Progenitor cell of endocrine pancreas (in vitro differentiated cells): Measurements from ENCODE around the gene PC. TPM values are rescaled to one million over a fixed set of nuclear protein-coding genes. Genes with fewer than 3 reads are reported as not detected.

ENCODE experiments used
- DNase-seq: peaks from one replicate; pipeline ENCODE4 v3.0.0; 2021; ENCODE audit warnings: low spot score; ENCODE audit not compliant: unreplicated experiment
- H3K27ac Mint-ChIP-seq: 2 replicates; pipeline ENCODE4 v1.8.0; 2021; ENCODE audit warnings: mild to moderate bottlenecking, moderate library complexity, mixed read lengths
- H3K27me3 Mint-ChIP-seq: 2 replicates; pipeline ENCODE4 v1.8.0; 2021; ENCODE audit warnings: mixed read lengths
- H3K36me3 Mint-ChIP-seq: 2 replicates; pipeline ENCODE4 v1.8.0; 2022; ENCODE audit warnings: mixed read lengths; ENCODE audit not compliant: insufficient read depth
- H3K4me1 Mint-ChIP-seq: 2 replicates; pipeline ENCODE4 v1.8.0; 2021; ENCODE audit warnings: low read depth, mixed read lengths
- H3K4me3 Mint-ChIP-seq: 2 replicates; pipeline ENCODE4 v1.8.0; 2021; ENCODE audit warnings: low read depth, mild to moderate bottlenecking, moderate library complexity, mixed read lengths
- H3K9me3 Mint-ChIP-seq: 2 replicates; pipeline ENCODE4 v1.8.0; 2021; ENCODE audit warnings: low read depth, mixed read lengths
- total RNA-seq: library from RNA; stranded (reverse); gene quantifications from 2 replicates; pipeline ENCODE4 v1.2.1, GENCODE V29; 2021
- TF ChIP-seq, protein P1 (sequence below): fragments of 200-600 bp; sonication (generic); IDR thresholded peaks from one replicate; pipeline ENCODE4 v1.5.0; 2021; ENCODE audit warnings: antibody characterized with exemption, mild to moderate bottlenecking; ENCODE audit not compliant: unreplicated experiment

The PC gene
- total RNA-seq, 1 donor from 2014 or later = 25.0 TPM

DNA sequence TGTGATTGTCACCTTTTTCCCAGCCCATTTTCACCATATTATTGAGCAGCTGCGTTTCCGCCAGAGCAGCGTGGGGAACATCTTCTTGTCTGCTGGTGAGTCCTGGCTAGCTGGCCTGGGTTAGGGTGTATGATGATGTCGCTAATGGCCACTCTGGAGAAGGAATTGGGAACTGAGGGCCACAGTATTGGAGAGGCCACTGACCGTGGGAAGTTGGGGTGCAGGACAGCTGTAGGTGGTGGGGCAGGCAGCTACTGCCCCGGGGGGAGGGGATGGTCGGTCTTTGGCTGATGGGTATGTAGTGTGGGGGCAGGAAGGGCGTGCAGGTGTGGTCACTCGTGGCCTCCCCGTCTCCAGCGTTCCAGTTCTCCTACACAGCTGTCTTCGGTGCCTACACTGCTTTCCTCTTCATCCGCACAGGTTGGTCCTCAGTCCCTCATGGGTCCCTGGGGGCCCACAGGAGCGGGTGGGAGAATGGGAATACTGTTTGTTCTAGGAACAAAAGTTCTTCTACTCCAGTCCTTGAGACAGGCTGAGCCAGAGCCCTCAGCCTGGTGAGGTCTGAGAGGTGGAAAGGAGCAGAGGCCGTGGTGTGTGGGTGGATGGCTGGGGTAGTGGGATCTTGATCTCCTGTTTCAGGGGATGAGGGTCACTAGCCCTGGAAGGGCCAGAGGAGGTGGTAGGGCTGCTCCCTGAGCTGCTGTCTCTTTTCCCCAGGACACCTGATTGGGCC, 112.9 kb downstream of the PC start:
- Mint-ChIP-seq H3K36me3 (peaks cover 5% of the 10 kb centered on the region), H3K4me1 (peaks cover 15% of the 10 kb centered on the region), H3K27me3 (no peaks in the 10 kb centered on the region), H3K4me3 (peak overlapping the region; percentile 92), H3K9me3 (no peaks in the 10 kb centered on the region), H3K27ac (peak overlapping the region; percentile 24)
- TF ChIP-seq, protein P1, sequence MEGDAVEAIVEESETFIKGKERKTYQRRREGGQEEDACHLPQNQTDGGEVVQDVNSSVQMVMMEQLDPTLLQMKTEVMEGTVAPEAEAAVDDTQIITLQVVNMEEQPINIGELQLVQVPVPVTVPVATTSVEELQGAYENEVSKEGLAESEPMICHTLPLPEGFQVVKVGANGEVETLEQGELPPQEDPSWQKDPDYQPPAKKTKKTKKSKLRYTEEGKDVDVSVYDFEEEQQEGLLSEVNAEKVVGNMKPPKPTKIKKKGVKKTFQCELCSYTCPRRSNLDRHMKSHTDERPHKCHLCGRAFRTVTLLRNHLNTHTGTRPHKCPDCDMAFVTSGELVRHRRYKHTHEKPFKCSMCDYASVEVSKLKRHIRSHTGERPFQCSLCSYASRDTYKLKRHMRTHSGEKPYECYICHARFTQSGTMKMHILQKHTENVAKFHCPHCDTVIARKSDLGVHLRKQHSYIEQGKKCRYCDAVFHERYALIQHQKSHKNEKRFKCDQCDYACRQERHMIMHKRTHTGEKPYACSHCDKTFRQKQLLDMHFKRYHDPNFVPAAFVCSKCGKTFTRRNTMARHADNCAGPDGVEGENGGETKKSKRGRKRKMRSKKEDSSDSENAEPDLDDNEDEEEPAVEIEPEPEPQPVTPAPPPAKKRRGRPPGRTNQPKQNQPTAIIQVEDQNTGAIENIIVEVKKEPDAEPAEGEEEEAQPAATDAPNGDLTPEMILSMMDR = no peak
- DNase-seq = no peak

DNA sequence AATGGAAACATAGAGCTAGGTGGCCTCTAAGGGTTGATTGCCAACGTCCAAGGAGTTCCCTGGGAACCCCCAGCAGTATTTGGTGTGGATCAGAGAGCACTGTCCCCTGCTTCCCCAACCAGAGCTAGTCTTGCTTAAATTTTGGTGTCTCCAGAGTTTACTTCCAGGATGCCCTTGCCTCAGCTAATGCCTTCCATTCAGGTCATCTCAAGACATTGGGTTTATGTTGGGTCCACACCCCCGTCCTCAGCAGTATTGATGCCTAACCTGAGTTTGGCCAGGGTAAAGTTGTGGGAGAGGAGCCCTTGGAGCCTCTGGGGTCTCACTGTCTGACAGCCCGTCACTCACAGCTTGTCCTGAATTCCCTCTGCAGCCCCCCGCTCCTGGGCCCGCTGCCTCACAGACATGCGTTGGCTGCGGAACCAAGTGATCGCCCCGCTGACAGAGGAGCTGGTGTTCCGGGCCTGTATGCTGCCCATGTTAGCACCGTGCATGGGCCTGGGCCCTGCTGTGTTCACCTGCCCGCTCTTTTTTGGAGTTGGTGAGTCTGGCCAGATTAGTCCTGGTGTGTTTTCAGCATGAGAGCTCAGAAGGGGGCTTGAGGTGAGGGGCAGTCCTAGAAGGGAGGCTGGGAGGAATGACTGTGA, 113.6 kb downstream of the PC start:
- H3K4me3 Mint-ChIP-seq = peak overlapping the region; percentile 92
- TF ChIP-seq, protein P1 = no peak
- peaks cover 15% of the 10 kb centered on the region for H3K4me1 Mint-ChIP-seq
- H3K9me3 Mint-ChIP-seq = no peaks in the 10 kb centered on the region
- peak overlapping the region; percentile 24 for H3K27ac Mint-ChIP-seq
- H3K36me3 Mint-ChIP-seq = peaks cover 6% of the 10 kb centered on the region
- no peak for DNase-seq
- no peaks in the 10 kb centered on the region for H3K27me3 Mint-ChIP-seq

DNA sequence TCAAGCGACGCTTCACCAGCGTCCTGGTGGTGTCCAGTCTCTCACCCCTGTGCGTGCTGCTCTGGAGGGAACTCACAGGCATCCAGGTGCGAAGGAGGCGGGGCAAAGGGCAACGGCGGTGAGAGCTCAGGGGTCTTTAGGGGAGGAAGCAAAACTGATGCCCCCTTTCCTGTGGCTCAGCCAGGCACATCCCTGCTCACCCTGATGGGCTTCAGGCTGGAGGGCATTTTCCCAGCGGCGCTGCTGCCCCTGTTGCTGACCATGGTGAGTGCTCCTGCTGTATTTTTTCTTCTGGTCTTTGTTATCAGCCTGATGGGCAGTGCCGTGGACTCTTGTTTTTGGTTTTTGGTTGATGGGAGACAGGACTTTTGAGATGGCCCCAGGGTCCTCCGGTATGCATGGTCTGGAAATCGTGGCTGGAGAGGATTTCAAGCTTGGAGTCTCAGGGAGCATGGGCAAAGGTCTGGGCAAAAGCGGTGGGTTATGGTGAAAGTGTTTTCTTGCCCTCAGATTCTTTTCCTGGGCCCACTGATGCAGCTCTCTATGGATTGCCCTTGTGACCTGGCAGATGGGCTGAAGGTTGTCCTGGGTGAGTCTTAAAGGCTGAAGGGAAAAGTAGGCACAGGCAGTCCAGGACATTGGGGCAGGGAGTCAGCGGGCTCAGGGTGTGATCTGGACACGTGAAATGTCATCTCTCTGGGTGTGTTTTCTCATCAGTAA, 114.2 kb downstream of the PC start:
- no peaks in the 10 kb centered on the region for H3K9me3 Mint-ChIP-seq
- H3K4me3 Mint-ChIP-seq = peak overlapping the region; percentile 92
- H3K27me3 Mint-ChIP-seq = no peaks in the 10 kb centered on the region
- no peak for DNase-seq
- TF ChIP-seq, protein P1 = no peak
- H3K36me3 Mint-ChIP-seq = peaks cover 6% of the 10 kb centered on the region
- H3K27ac Mint-ChIP-seq = peak overlapping the region; percentile 90
- peaks cover 15% of the 10 kb centered on the region for H3K4me1 Mint-ChIP-seq

DNA sequence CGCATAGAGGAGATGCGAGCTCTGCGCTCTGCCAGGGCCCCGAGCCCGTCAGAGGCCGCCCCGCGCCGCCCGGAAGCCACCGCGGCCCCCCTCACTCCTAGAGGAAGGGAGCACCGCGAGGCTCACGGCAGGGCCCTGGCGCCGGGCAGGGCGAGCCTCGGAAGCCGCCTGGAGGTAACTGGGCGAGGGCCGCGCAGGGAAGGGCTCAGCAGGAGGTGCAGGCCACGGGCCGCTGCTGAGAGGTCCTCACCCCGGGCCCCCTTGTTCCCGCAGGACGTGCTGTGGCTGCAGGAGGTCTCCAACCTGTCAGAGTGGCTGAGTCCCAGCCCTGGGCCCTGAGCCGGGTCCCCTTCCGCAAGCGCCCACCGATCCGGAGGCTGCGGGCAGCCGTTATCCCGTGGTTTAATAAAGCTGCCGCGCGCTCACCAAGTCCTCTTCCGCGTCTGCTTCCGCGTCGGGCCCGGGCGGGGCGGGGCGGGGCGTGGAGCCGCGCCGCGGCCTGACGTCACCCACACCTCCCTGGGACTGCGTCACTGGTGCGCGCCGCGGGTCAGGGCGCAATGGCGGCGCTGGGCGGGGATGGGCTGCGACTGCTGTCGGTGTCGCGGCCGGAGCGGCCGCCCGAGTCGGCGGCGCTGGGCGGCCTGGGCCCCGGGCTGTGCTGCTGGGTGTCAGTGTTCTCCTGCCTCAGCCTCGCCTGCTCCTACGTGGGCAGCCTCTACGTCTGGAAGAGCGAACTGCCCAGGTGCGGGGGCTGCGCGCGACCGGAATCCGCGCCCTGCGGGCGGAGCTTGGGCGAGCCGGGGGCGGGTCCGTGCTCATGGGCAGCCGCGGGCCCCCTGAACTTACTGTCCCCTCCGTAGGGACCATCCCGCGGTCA, 115.0 kb downstream of the PC start, which contains the start of gene RCE1:
Gene RCE1 (plus strand): TSS at position 546 of the 880 bp plus-strand sequence. CDS start 15 bp downstream, at position 561.
- no peaks in the 10 kb centered on the region for H3K9me3 Mint-ChIP-seq
- H3K4me1 Mint-ChIP-seq = peaks cover 15% of the 10 kb centered on the region
- peak within 1 kb of the TSS; percentile 97 for H3K27ac Mint-ChIP-seq
- TF ChIP-seq, protein P1 = no peak
- H3K27me3 Mint-ChIP-seq = no peaks in the 10 kb centered on the region
- peaks cover 6% of the 10 kb centered on the region for H3K36me3 Mint-ChIP-seq
- H3K4me3 Mint-ChIP-seq = peak within 1 kb of the TSS; percentile 92
- peak; percentile 86 for DNase-seq
